Trophoblast cell (in vitro differentiated cells and primary cell): ENCODE data around the gene TTC13.

Source experiments
- DNase-seq, 2 donors: peaks; one replicate each; pipeline ENCODE4 v3.0.0-alpha.2; 2016
- H2AFZ ChIP-seq: 2 replicates; pipeline ENCODE4 v1.6.1; 2013; ENCODE audit warnings: low read length, moderate library complexity, mild to moderate bottlenecking; ENCODE audit not compliant: insufficient read depth, poor library complexity
- H2AK5ac ChIP-seq: 2 replicates; pipeline ENCODE4 v1.6.1; 2013; ENCODE audit warnings: mild to moderate bottlenecking, low read length
- H2BK120ac ChIP-seq: 2 replicates; pipeline ENCODE4 v1.6.1; 2013; ENCODE audit warnings: low read length, mild to moderate bottlenecking, moderate library complexity; ENCODE audit not compliant: insufficient read depth, poor library complexity
- H2BK12ac ChIP-seq: 2 replicates; pipeline ENCODE4 v1.6.1; 2013; ENCODE audit warnings: mild to moderate bottlenecking, low read length, moderate library complexity
- H2BK5ac ChIP-seq: 2 replicates; pipeline ENCODE4 v1.6.1; 2013; ENCODE audit warnings: low read length, low read depth, moderate library complexity, mild to moderate bottlenecking; ENCODE audit not compliant: poor library complexity
- H3K14ac ChIP-seq: 2 replicates; pipeline ENCODE4 v1.6.1; 2013; ENCODE audit warnings: mild to moderate bottlenecking, low read length
- H3K18ac ChIP-seq: 2 replicates; pipeline ENCODE4 v1.6.1; 2013; ENCODE audit warnings: mild to moderate bottlenecking, low read length
- H3K23ac ChIP-seq: 2 replicates; pipeline ENCODE4 v1.6.1; 2013; ENCODE audit warnings: low read length
- H3K27ac ChIP-seq: 2 replicates; pipeline ENCODE4 v1.5.1; 2013; ENCODE audit warnings: low read depth, mild to moderate bottlenecking, inconsistent platforms, low read length, moderate library complexity
- H3K27me3 ChIP-seq: 2 replicates; pipeline ENCODE4 v1.6.1; 2013; ENCODE audit warnings: inconsistent platforms, mild to moderate bottlenecking, low read length, moderate library complexity; ENCODE audit not compliant: insufficient read depth
- H3K36me3 ChIP-seq, 2 experiments: 1 replicate in 1 of 2; 2 replicates in 1 of 2; pipeline ENCODE4 v1.6.1; 2013; ENCODE audit warnings: low read length in 2 of 2, mild to moderate bottlenecking in 2 of 2, moderate library complexity in 1 of 2; ENCODE audit not compliant: insufficient read depth in 2 of 2, control insufficient read depth in 1 of 2
- H3K4ac ChIP-seq: 2 replicates; pipeline ENCODE4 v1.6.1; 2013; ENCODE audit warnings: low read depth, mild to moderate bottlenecking, low read length, moderate library complexity
- H3K4me1 ChIP-seq, 2 experiments: 1 replicate in 1 of 2; 2 replicates in 1 of 2; pipeline ENCODE4 v1.6.1; 2013; ENCODE audit warnings: low read length in 2 of 2, mild to moderate bottlenecking in 2 of 2, moderate library complexity in 1 of 2; ENCODE audit not compliant: insufficient read depth in 2 of 2, control insufficient read depth in 1 of 2
- H3K4me2 ChIP-seq: 2 replicates; pipeline ENCODE4 v1.6.1; 2013; ENCODE audit warnings: inconsistent platforms, mild to moderate bottlenecking, low read length, moderate library complexity
- H3K4me3 ChIP-seq: 2 replicates; pipeline ENCODE4 v1.5.1; 2013; ENCODE audit warnings: mild to moderate bottlenecking, low read depth, low read length, inconsistent platforms
- H3K79me1 ChIP-seq: one replicate; pipeline ENCODE4 v1.6.1; 2013; ENCODE audit warnings: low read length
- H3K79me2 ChIP-seq: 2 replicates; pipeline ENCODE4 v1.6.1; 2013; ENCODE audit warnings: low read length, mild to moderate bottlenecking; ENCODE audit not compliant: control insufficient read depth, insufficient read depth, poor library complexity
- H3K9ac ChIP-seq: 2 replicates; pipeline ENCODE4 v1.6.1; 2013; ENCODE audit warnings: mild to moderate bottlenecking, low read length
- H3K9me3 ChIP-seq: 2 replicates; pipeline ENCODE4 v1.6.1; 2013; ENCODE audit warnings: low read depth, mild to moderate bottlenecking, control low read depth, inconsistent platforms, low read length; ENCODE audit not compliant: insufficient read depth
- H4K12ac ChIP-seq: 2 replicates; pipeline ENCODE4 v1.6.1; 2013; ENCODE audit warnings: low read depth, mild to moderate bottlenecking, low read length, moderate library complexity
- H4K8ac ChIP-seq: 2 replicates; pipeline ENCODE4 v1.6.1; 2013; ENCODE audit warnings: low read depth, mild to moderate bottlenecking, low read length, moderate library complexity
- H4K91ac ChIP-seq: one replicate; pipeline ENCODE4 v1.6.1; 2013; ENCODE audit warnings: low read depth, mild to moderate bottlenecking, low read length, moderate library complexity
- WGBS: extraction: QIAGEN DNeasy Blood & Tissue Kit; methylation state at CpG from one replicate; pipeline ENCODE4 v1.1.7; 2013; ENCODE audit warnings: missing lambda C conversion rate; ENCODE audit not compliant: insufficient read length, insufficient coverage; ENCODE audit errors: extremely low coverage; 5-methylcytosine and 5-hydroxymethylcytosine counted together

The TTC13 gene

GRCh38 chr1:230930986-230931385 lies 47.7 kb downstream of the TTC13 start:
- no peaks in the 10 kb centered on the region for H3K27me3 ChIP-seq
- H2BK5ac ChIP-seq: no peak overlapping the region
- H3K23ac ChIP-seq: no peak overlapping the region
- no peak overlapping the region for H3K14ac ChIP-seq
- no peaks in the 10 kb centered on the region for H3K9me3 ChIP-seq
- peaks cover 0 to 2% of the 10 kb centered on the region in 2 experiments for H3K36me3 ChIP-seq
- no peak overlapping the region for H2AK5ac ChIP-seq
- no peak overlapping the region for H3K4me3 ChIP-seq
- no peak overlapping the region for H3K4ac ChIP-seq
- no peak overlapping the region for H2BK120ac ChIP-seq
- no peak overlapping the region for H2BK12ac ChIP-seq
- no peak overlapping the region for H2AFZ ChIP-seq
- no peak overlapping the region for H4K91ac ChIP-seq
- DNase-seq: peak; percentile 4 to 57
- no peaks in the 10 kb centered on the region for H3K79me1 ChIP-seq
- no peak overlapping the region for H3K4me2 ChIP-seq
- no peak overlapping the region for H4K12ac ChIP-seq
- no peak overlapping the region for H3K9ac ChIP-seq
- no peaks in the 10 kb centered on the region for H3K4me1 ChIP-seq
- H3K18ac ChIP-seq: no peak overlapping the region
- no CpG with 5 or more reads among the region's 3 CpGs for WGBS
- no peak overlapping the region for H4K8ac ChIP-seq
- no peaks in the 10 kb centered on the region for H3K79me2 ChIP-seq
- no peak overlapping the region for H3K27ac ChIP-seq

- no peak for DNase-seq
- no peak overlapping the region for H2BK5ac ChIP-seq
- no peak overlapping the region for H3K14ac ChIP-seq
- H3K4ac ChIP-seq: no peak overlapping the region
- H3K79me1 ChIP-seq: no peaks in the 10 kb centered on the region
- no peaks in the 10 kb centered on the region for H3K4me1 ChIP-seq
- no peak overlapping the region for H2AK5ac ChIP-seq
- no peak overlapping the region for H3K9ac ChIP-seq
- H4K12ac ChIP-seq: no peak overlapping the region
- no peak overlapping the region for H2BK12ac ChIP-seq
- no peak overlapping the region for H3K18ac ChIP-seq
- no peak overlapping the region for H2BK120ac ChIP-seq
- no peaks in the 10 kb centered on the region for H3K27me3 ChIP-seq
- H2AFZ ChIP-seq: no peak overlapping the region
- no peak overlapping the region for H4K8ac ChIP-seq
- H3K79me2 ChIP-seq: no peaks in the 10 kb centered on the region
- H3K9me3 ChIP-seq: no peaks in the 10 kb centered on the region
- H4K91ac ChIP-seq: no peak overlapping the region
- WGBS: no CpG with 5 or more reads among the region's 5 CpGs
- peaks cover 0 to 4% of the 10 kb centered on the region in 2 experiments for H3K36me3 ChIP-seq
- H3K23ac ChIP-seq: no peak overlapping the region
- H3K4me3 ChIP-seq: no peak overlapping the region
- H3K27ac ChIP-seq: no peak overlapping the region
- no peak overlapping the region for H3K4me2 ChIP-seq
Observed at GRCh38 chr1:230926182-230926581, 52.5 kb downstream of the TTC13 start.

GRCh38 chr1:230925608-230926007 lies 53.1 kb downstream of the TTC13 start:
- H2BK120ac ChIP-seq: no peak overlapping the region
- H3K27me3 ChIP-seq: no peaks in the 10 kb centered on the region
- H2AK5ac ChIP-seq: no peak overlapping the region
- H2BK12ac ChIP-seq: no peak overlapping the region
- H3K79me2 ChIP-seq: no peaks in the 10 kb centered on the region
- H3K9ac ChIP-seq: no peak overlapping the region
- H3K4me3 ChIP-seq: no peak overlapping the region
- no peak overlapping the region for H4K12ac ChIP-seq
- H3K23ac ChIP-seq: no peak overlapping the region
- WGBS: no CpG with 5 or more reads among the region's 2 CpGs
- no peak overlapping the region for H4K91ac ChIP-seq
- H3K4ac ChIP-seq: no peak overlapping the region
- no peak for DNase-seq
- no peaks in the 10 kb centered on the region for H3K79me1 ChIP-seq
- no peak overlapping the region for H3K14ac ChIP-seq
- peaks cover 0 to 4% of the 10 kb centered on the region in 2 experiments for H3K36me3 ChIP-seq
- H2AFZ ChIP-seq: no peak overlapping the region
- no peak overlapping the region for H3K18ac ChIP-seq
- no peaks in the 10 kb centered on the region for H3K4me1 ChIP-seq
- no peaks in the 10 kb centered on the region for H3K9me3 ChIP-seq
- H4K8ac ChIP-seq: no peak overlapping the region
- H3K4me2 ChIP-seq: no peak overlapping the region
- H2BK5ac ChIP-seq: no peak overlapping the region
- no peak overlapping the region for H3K27ac ChIP-seq

- H2AFZ ChIP-seq: no peak overlapping the region
- H4K8ac ChIP-seq: no peak overlapping the region
- no peak overlapping the region for H3K9ac ChIP-seq
- H3K18ac ChIP-seq: no peak overlapping the region
- H3K4me3 ChIP-seq: no peak overlapping the region
- H4K12ac ChIP-seq: no peak overlapping the region
- no peak overlapping the region for H4K91ac ChIP-seq
- no peak overlapping the region for H3K14ac ChIP-seq
- H2BK120ac ChIP-seq: no peak overlapping the region
- H3K79me2 ChIP-seq: no peaks in the 10 kb centered on the region
- H2BK12ac ChIP-seq: no peak overlapping the region
- H2AK5ac ChIP-seq: no peak overlapping the region
- H3K27me3 ChIP-seq: no peaks in the 10 kb centered on the region
- H3K4me1 ChIP-seq: no peaks in the 10 kb centered on the region
- no peaks in the 10 kb centered on the region for H3K79me1 ChIP-seq
- no peak overlapping the region for H3K4ac ChIP-seq
- DNase-seq: no peak
- peaks cover 0 to 2% of the 10 kb centered on the region in 2 experiments for H3K36me3 ChIP-seq
- H3K9me3 ChIP-seq: no peaks in the 10 kb centered on the region
- no peak overlapping the region for H3K23ac ChIP-seq
- H3K27ac ChIP-seq: no peak overlapping the region
- no peak overlapping the region for H3K4me2 ChIP-seq
- whole genome bisulfite sequencing: no CpG with 5 or more reads among the region's 4 CpGs
- no peak overlapping the region for H2BK5ac ChIP-seq
Observed at GRCh38 chr1:230923176-230923575, 55.5 kb downstream of the TTC13 start.
